A549 (cell line): ENCODE results near the gene TRIM72.

ENCODE experiments used
- CEBPB ChIP-seq, 2 experiments: fragments of >200 bp in 1 of 2; sonication (Bioruptor Twin) in 1 of 2; formaldehyde crosslinking in 1 of 2; IDR thresholded peaks; 2 replicates each; pipeline ENCODE4 v1.6.1; 2012 to 2016
- EHMT2 ChIP-seq: fragments of 200-600 bp; sonication (generic); IDR thresholded peaks from 2 replicates; pipeline ENCODE4 v1.6.1; 2016; ENCODE audit warnings: antibody characterized with exemption, low read depth, mild to moderate bottlenecking, moderate library complexity
- EP300 ChIP-seq, 2 experiments: fragments of >200 bp; sonication (Bioruptor Twin); formaldehyde crosslinking; IDR thresholded peaks; 2 replicates in 1 of 2; 3 replicates in 1 of 2; pipeline ENCODE4 v1.6.1; 2016 to 2017
- JUN ChIP-seq, 2 experiments: fragments of >200 bp; sonication (Bioruptor Twin); formaldehyde crosslinking; IDR thresholded peaks; 2 replicates in 1 of 2; 3 replicates in 1 of 2; pipeline ENCODE4 v1.6.1; 2016 to 2017
- MAZ ChIP-seq: fragments of 150-350 bp; IDR thresholded peaks from 2 replicates; pipeline ENCODE4 v1.6.1; 2014; ENCODE audit warnings: antibody characterized with exemption, low read depth, low read length, borderline replicate concordance
- MYC ChIP-seq: IDR thresholded peaks from 2 replicates; pipeline ENCODE4 v1.6.1; 2012; ENCODE audit warnings: mild to moderate bottlenecking, inconsistent platforms, low read length, improper control_type of control experiment, borderline replicate concordance
- POLR2A ChIP-seq: IDR thresholded peaks from 2 replicates; pipeline ENCODE4 v1.6.1; 2012; ENCODE audit warnings: mild to moderate bottlenecking, low read length
- RAD21 ChIP-seq, 2 experiments: fragments of >200 bp in 1 of 2; sonication (Bioruptor Twin) in 1 of 2; formaldehyde crosslinking in 1 of 2; IDR thresholded peaks in 1 of 2; conservative IDR thresholded peaks in 1 of 2; 2 replicates in 1 of 2; 3 replicates in 1 of 2; pipeline ENCODE4 v1.6.1; 2012 to 2018; ENCODE audit warnings: inconsistent platforms in 1 of 2
- SREBF2 ChIP-seq: fragments of 450-650 bp; IDR thresholded peaks from 2 replicates; pipeline ENCODE4 v1.6.1; 2014; ENCODE audit warnings: mild to moderate bottlenecking, moderate library complexity
- TF ChIP-seq, protein P1 (sequence below): fragments of >200 bp; sonication (Bioruptor Twin); formaldehyde crosslinking; IDR thresholded peaks from 3 replicates; pipeline ENCODE4 v1.5.1; 2016
- TF ChIP-seq, protein P2 (sequence below): fragments of 150-350 bp; IDR thresholded peaks from 2 replicates; pipeline ENCODE4 v1.6.1; 2014; ENCODE audit warnings: low read depth, mild to moderate bottlenecking, low read length
- TF ChIP-seq, protein P3 (sequence below): fragments of 250-450 bp; sonication (Bioruptor Pico); IDR thresholded peaks from 2 replicates; pipeline ENCODE4 v1.5.0; 2021; ENCODE audit warnings: mild to moderate bottlenecking, moderate library complexity, borderline replicate concordance
- TF ChIP-seq, protein P4 (sequence below): fragments of 450-650 bp; IDR thresholded peaks from 2 replicates; pipeline ENCODE4 v1.6.1; 2014; ENCODE audit warnings: antibody characterized with exemption

DNA sequence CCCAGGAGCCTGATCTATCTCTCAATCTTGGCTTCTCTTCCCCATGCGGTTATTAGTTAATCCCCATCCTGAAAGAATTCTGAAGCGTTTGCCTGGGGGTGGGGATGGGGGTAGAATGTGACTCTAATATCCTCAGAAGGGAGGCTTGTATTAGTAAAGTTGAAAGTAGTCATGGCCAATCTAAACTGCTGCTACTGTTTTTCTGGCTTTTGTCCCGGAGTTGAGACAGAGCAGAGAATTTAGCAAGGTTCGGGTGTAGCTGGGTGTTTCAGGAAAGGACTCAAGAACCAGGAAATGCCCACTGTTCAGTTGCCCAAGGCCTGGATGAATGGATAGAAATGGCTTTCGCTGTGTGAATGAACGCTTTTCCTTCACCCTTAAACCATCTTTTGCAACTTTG, 28.3 kb downstream of the TRIM72 start:
- TF ChIP-seq SREBF2 (no peak), POLR2A (no peak), MYC (no peak), JUN (IDR thresholded peaks at IDR 0.05) (no peak), MAZ (no peak), CEBPB (IDR thresholded peaks at IDR 0.05) (no peak), RAD21 (conservative IDR thresholded peaks at IDR 0.05 in 1 of 2, IDR thresholded peaks at IDR 0.05 in 1 of 2) (no peak), EP300 (IDR thresholded peaks at IDR 0.05) (no peak), EHMT2 (no peak)
- TF ChIP-seq, protein P1, sequence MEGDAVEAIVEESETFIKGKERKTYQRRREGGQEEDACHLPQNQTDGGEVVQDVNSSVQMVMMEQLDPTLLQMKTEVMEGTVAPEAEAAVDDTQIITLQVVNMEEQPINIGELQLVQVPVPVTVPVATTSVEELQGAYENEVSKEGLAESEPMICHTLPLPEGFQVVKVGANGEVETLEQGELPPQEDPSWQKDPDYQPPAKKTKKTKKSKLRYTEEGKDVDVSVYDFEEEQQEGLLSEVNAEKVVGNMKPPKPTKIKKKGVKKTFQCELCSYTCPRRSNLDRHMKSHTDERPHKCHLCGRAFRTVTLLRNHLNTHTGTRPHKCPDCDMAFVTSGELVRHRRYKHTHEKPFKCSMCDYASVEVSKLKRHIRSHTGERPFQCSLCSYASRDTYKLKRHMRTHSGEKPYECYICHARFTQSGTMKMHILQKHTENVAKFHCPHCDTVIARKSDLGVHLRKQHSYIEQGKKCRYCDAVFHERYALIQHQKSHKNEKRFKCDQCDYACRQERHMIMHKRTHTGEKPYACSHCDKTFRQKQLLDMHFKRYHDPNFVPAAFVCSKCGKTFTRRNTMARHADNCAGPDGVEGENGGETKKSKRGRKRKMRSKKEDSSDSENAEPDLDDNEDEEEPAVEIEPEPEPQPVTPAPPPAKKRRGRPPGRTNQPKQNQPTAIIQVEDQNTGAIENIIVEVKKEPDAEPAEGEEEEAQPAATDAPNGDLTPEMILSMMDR = no peak
- TF ChIP-seq, protein P2, sequence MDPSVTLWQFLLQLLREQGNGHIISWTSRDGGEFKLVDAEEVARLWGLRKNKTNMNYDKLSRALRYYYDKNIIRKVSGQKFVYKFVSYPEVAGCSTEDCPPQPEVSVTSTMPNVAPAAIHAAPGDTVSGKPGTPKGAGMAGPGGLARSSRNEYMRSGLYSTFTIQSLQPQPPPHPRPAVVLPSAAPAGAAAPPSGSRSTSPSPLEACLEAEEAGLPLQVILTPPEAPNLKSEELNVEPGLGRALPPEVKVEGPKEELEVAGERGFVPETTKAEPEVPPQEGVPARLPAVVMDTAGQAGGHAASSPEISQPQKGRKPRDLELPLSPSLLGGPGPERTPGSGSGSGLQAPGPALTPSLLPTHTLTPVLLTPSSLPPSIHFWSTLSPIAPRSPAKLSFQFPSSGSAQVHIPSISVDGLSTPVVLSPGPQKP = no peak
- TF ChIP-seq, protein P3, sequence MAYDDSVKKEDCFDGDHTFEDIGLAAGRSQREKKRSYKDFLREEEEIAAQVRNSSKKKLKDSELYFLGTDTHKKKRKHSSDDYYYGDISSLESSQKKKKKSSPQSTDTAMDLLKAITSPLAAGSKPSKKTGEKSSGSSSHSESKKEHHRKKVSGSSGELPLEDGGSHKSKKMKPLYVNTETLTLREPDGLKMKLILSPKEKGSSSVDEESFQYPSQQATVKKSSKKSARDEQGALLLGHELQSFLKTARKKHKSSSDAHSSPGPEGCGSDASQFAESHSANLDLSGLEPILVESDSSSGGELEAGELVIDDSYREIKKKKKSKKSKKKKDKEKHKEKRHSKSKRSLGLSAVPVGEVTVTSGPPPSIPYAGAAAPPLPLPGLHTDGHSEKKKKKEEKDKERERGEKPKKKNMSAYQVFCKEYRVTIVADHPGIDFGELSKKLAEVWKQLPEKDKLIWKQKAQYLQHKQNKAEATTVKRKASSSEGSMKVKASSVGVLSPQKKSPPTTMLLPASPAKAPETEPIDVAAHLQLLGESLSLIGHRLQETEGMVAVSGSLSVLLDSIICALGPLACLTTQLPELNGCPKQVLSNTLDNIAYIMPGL (CRISPR knock-in tag) = no peak
- TF ChIP-seq, protein P4, sequence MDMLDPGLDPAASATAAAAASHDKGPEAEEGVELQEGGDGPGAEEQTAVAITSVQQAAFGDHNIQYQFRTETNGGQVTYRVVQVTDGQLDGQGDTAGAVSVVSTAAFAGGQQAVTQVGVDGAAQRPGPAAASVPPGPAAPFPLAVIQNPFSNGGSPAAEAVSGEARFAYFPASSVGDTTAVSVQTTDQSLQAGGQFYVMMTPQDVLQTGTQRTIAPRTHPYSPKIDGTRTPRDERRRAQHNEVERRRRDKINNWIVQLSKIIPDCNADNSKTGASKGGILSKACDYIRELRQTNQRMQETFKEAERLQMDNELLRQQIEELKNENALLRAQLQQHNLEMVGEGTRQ = no peak
